ENCODE measurements around the gene GJC1.

The GJC1 gene

DNA sequence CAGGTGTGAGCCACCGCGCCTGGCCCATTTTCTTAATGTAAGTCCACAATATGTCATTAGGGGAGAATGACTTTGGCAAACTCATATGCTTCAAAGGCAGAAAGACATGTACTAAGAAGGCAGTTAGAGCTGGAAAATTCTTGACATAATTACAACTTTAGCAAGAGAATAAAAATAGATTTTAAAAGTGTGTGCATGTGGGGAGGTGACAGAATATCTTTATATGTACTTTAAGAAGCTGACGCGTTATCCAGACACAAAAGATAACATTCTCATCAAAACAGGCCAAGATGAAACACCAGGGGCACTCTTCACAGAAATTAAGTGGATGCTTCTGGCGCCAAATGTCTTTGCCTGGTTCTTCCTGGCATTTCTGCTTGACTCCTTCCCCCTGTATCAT, 28.2 kb downstream of the GJC1 start:
- DNase-seq (ENCODE audit: low spot score) = no peak

GRCh38 chr17:44798356-44798755, 31.7 kb downstream of the GJC1 start:
- no peak for DNase-seq (ENCODE audit: low spot score)

DNA sequence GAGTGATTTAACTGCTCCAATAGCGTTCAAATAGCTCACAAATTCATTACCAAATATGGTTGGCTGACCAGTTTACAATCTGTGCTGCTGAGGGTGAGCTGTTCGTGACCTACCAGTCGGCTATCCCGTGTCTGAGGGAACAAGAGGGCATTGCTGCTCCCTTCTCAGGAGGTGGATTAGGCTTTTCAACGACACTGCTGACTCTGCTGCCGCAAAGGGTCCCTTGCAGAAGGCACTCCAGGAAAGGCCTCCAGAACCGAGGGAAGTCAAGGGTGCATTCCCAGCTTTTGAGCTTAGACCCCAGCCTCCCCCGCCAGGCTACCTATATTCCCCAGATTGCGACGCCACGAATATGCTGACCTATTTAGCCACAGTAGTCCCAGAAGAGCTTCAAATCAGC, 32.3 kb downstream of the GJC1 start:
- DNase-seq (ENCODE audit: low spot score) = no peak

DNA sequence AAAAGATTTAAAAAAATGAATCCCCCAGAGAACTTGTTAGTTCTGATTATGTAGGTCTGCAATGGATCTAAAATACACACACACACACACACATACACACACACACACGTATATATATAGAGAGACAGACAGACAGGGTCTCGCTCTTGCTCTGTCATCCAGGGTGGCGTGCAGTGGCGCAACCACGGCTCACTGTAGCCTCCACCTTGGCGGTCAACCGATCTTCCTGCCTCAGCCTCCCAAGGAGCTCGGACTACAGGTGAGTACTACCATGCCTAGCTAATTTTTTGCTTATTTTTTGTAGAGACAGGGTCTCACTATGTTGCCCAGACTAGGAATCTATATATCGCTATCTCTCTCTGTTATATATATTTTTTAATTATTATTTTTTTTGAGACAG, 33.4 kb downstream of the GJC1 start:
- no peak for DNase-seq (ENCODE audit: low spot score)

DNA sequence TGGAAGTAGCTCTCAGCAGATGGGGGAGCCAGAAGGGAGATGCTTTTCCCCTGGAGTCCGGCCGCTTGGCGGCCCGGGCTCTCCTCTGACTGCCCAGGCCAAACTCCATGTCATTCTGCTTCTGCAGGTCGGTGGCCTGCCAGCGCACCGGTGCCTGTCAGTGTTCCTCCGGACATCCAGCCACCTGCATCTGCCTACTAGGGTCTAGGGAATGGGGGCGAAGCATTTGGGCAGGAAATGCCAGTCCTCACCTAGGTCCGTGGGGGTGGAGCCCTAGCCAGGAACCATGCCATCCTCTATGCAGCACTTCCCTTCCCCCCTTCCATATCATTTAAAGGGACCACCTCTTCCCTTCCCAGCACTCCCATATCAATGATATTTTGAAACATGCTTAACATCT, 34.2 kb downstream of the GJC1 start:
- no peak for DNase-seq (ENCODE audit: low spot score)

- DNase-seq (ENCODE audit: low spot score) = no peak
Measured at GRCh38 chr17:44795421-44795820, 34.7 kb downstream of the GJC1 start.

GRCh38 chr17:44794851-44795413, 35.2 kb downstream of the GJC1 start:
- peak; percentile 64 for DNase-seq (ENCODE audit: low spot score)

DNA sequence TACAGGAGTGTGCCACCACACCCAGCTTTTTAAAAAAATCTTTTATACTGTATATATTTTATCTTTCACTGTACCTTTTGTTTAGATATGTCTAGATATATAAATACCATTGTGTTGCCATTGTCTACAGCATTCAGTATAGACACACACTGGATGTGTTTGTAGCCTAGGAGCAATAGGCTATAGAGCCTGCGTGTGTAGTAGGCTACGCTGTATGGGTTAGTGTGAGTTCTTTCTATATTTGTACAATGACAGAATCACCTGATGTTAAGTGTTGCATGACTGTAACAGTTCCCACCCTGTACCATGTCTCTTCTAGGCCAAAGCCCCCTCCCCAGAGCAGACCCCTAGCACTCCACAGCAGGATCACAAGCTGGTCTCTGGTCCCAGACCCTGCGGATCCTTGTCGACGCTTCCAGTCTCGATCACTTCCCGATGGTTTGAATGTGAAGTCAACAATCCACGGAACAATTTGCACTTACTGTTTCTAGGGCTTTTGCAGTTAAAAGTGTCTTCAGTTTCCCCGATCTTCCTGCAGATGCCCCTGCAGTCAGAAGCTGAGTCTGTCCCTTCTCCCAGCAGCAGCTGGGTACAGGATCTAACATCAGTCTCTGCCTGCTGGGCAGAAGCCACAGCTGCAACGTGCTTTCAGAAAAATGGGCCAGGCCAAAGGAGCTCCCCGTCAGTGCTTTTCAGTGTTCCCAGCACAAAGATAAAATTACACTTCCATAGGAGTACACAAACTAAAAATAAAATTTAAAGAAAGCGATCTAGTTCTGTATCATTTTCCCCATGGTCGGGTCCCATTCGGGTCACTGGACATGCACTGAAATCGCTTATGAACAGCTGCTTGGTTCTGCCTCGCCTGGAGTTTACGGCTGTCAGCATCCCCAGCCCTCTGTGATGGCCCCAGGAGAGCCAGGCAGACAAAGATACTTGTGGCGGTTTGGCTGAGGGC, 35.9 kb downstream of the GJC1 start:
- no peak for DNase-seq (ENCODE audit: low spot score)

- DNase-seq (ENCODE audit: low spot score) = no peak
Measured at GRCh38 chr17:44792276-44792675, 37.8 kb downstream of the GJC1 start.

- DNase-seq (ENCODE audit: low spot score) = no peak
Measured at GRCh38 chr17:44788139-44788538, 41.9 kb downstream of the GJC1 start.

DNA sequence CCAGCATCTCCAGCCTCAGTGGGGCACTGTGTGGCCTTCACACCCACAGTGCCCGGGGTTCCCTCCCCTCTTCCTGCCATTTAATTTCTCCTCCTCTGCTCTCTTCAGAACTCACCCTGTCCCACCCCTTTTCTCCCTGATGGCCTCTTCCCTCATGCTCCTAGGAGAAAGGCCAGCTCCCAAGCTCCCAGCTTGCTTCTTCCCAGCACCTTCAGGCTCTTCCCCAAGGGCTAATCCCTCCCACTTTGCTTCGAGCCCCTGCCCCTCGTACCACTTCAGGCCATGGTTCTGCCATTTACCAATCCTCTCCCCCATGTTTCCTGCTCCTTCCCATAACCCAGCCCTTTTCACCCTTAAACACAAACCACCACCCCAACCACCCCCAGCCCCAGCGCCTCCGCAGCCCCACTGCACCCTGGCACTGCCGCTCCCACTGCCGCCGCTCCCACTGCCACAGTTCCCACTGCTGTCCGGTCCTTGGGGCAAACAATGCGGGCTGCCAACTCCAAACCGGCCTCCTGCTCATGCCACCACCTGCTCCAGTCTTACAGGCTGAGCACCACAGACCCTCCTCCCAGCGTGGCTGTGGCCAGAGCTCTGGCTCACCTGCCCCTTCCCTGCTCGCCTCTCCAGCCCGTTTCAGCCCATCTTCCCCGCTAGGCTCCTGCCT, 42.7 kb downstream of the GJC1 start:
- no peak for DNase-seq (ENCODE audit: low spot score)

DNA sequence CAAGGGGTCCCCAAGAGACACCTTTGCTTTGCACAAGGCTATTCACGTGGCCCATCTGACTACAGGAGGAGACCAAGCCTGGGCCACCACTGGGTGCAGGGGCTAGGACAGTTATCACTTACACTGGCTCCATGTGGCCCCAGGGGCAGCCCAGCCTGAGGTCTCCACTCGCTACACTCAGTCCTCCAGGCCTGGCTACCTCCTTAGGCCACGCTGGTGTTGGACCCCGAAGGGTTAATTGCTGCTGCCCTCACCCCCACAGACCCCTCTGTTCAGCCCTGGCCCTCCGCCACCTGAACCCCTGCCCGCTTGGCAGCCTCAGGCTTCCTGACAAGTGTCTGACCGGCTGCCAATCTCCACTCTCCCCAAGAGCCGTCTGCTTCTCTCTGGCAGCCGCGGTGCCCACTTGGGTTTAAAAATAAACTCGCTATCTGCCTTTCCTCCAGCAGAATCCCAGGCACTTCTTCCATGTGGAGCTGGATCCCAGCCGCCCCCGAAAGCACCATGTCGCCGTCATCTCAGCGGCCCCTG, 43.5 kb downstream of the GJC1 start:
- no peak for DNase-seq (ENCODE audit: low spot score)

GRCh38 chr17:44785921-44786320, 44.2 kb downstream of the GJC1 start:
- no peak for DNase-seq (ENCODE audit: low spot score)

DNA sequence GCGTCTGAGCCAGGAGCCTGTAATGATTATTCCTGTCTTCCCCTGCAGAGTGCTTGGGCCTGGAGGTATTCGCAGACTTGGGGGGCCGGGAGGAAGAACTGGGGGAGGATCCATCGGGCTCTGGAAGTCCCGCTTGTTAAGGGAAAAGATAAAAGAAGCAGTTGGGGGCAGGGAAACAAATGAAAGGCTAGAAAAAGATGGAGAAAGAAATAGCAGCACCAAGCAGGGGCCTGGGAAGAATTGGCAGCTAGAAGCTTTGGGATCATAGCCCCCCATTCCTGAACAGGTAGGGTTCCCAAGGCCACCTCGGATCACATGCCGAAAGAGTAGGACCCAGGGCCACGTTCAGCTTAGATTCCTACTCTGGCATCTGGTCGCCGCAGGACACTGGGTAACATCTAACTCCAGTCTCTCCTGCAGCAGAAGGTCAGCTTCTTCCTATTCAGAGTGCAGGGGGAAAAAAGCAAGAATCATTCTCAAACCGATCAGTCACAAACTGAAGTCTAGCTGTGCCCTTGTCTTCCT, 47.7 kb downstream of the GJC1 start:
- no peak for DNase-seq (ENCODE audit: low spot score)

GRCh38 chr17:44781551-44782325, 48.3 kb downstream of the GJC1 start:
- DNase-seq (ENCODE audit: low spot score) = no peak

GRCh38 chr17:44780845-44781480, 49.1 kb downstream of the GJC1 start:
- no peak for DNase-seq (ENCODE audit: low spot score)

- DNase-seq (ENCODE audit: low spot score) = no peak
Measured at GRCh38 chr17:44780161-44780560, 49.9 kb downstream of the GJC1 start.

DNA sequence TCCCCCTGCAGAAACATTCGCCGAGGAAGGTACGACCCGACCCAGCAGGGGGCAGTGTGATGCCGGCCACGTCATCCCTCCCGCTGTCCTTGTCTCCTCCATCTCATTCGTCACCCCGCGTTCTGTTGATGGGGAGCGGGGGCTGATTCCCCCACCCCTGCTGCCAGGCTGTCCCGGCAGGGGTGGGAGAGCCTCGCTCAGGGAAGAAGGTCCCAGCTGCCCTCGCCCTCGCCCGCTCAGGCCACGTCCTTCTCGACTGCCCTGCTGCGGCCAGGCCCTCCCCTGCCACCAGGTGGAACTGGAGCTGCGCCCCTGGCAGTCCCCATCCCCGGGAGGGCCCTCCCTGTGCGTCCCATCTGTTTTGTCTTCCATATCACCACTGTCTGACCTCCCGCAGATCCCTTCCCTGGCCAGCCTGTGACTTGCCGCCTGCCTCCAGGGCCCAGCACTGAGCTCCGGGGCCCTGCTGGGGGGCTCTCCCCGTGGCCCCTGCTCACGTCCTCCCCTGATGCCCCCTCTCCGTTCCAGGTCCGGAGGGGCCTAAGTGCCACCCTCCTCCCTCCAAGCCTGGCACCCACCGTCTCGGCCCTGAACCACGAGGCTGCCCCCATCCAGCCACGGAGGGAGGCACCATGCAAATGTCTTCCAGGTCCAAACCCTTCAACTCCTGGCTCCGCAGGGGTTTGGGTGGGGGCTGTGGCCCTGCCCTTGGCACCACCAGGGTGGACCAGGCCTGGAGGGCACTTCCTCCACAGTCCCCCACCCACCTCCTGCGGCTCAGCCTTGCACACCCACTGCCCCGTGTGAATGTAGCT, 50.7 kb downstream of the GJC1 start:
- DNase-seq (ENCODE audit: low spot score) = peak; percentile 62

- DNase-seq (ENCODE audit: low spot score) = no peak
Measured at GRCh38 chr17:44778656-44779210, 51.4 kb downstream of the GJC1 start.

Data from SW480 (cell line).